Measurements from ENCODE around the gene TAS2R30.

- TF ChIP-seq POLR2AphosphoS5 (IDR thresholded peaks at IDR 0.05) (no peak), CTCF (IDR thresholded peaks at IDR 0.05; ENCODE audit: poor library complexity, severe bottlenecking) (no peak), RAD21 (conservative IDR thresholded peaks at IDR 0.05) (no peak), EZH2 (IDR thresholded peaks at IDR 0.05; ENCODE audit: borderline replicate concordance, insufficient read depth, low read length, poor library complexity, severe bottlenecking) (no peak)
Observed at GRCh38 chr12:11133816-11134215, 628 bp downstream of the TAS2R30 start.
